Nasal cavity respiratory epithelium epithelial cell of viscerocranial mucosa (primary cell): Measurements from ENCODE around the gene NOTUM. TPM values are rescaled to one million over a fixed set of nuclear protein-coding genes. Genes with fewer than 3 reads are reported as not detected.

Source experiments
- total RNA-seq: library from RNA; depleted of rRNA; stranded (reverse); fragments of >200 nt; gene quantifications from 2 replicates; pipeline ENCODE4 v1.2.3, GENCODE V29; 2014

NOTUM gene
- 0.07 TPM in 1 of 2 replicates, not detected in the other for total RNA-seq

DNA sequence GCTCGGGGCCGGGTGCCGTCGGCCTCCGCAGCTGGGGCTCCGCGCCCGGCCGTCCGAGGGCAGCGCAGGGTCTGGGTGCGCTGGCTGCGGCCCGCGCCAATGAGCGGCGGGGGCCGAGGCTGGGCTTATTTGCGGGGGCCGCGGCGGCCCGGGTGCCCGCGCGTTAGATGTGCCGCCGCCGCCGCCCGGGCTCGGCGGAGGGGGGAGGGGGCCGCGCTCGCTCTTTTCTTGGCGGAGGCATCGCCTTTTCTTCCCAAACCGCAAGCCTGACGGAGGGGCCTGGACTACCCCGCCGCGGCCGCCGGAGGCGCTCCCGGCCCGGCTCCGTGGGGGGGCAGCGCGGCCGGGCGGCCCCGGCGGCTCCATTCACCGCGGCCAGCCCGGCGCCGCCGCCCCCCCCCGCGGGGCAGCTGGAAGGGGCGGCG is at the start of gene NOTUM:
Gene NOTUM, minus strand, starts transcription at position 101 of the 425 bp plus-strand sequence. CDS start 278 bp downstream, outside the sequence.

GRCh38 chr17:81977211-81977808 is 16.3 kb upstream of the NOTUM start, which contains the start of gene ASPSCR1:
ASPSCR1 (plus strand) TSS chr17:81977629; CDS start chr17:81977647, 18 bp downstream.

GRCh38 chr17:81947189-81947588 is 13.8 kb downstream of the NOTUM start, which contains the start of gene MYADML2:
MYADML2 (minus strand) TSS chr17:81947233; CDS start chr17:81941741, 5,492 bp downstream.

DNA sequence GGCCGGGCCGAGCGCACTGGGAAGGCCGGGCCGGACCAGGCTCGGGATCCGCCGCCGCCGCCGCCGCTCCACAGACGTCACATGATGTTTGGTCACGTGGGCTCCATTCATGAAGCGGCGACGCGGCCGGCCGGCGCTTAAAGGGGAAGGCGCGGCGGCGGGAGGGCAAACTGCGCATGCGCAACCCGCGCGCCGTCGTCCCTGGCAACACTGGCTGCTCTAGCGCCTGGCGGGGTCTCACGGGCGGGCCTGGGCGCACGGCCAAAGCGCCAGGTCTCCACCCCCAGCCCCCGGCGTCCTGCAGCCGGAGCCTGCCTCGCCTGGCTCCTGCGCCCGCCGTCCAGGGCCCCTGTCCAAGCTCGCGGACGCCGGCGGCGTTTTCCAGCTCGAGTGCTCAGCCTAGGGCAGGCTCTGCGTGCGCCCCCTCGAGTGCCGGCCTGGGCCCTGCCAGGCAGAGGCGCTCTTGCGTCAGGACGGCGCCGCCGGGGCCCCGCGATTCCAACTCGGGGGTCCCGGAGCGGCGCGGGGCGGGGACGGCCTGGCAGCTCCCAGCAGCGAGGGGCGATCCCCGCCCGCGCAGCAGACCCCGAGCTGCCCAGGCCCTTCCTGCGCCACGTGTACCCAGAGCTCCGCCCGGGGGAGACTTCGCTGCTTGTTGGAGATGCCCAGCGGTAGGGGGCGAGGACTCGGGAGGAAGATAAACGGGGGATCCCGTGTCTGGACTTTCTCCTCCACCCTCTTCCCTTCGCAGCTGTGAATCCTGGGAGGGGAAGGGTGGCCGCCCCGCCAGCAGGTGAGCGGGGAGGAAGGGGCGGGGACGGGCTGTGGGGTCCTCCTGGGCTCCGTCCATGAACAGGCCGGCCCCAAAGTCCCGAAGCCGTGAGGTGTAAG is 33.1 kb downstream of the NOTUM start, which contains the start of gene MAFG:
Gene MAFG, minus strand, starts transcription at position 83 of the 891 bp plus-strand sequence. CDS start 4,550 bp downstream, outside the sequence.

DNA sequence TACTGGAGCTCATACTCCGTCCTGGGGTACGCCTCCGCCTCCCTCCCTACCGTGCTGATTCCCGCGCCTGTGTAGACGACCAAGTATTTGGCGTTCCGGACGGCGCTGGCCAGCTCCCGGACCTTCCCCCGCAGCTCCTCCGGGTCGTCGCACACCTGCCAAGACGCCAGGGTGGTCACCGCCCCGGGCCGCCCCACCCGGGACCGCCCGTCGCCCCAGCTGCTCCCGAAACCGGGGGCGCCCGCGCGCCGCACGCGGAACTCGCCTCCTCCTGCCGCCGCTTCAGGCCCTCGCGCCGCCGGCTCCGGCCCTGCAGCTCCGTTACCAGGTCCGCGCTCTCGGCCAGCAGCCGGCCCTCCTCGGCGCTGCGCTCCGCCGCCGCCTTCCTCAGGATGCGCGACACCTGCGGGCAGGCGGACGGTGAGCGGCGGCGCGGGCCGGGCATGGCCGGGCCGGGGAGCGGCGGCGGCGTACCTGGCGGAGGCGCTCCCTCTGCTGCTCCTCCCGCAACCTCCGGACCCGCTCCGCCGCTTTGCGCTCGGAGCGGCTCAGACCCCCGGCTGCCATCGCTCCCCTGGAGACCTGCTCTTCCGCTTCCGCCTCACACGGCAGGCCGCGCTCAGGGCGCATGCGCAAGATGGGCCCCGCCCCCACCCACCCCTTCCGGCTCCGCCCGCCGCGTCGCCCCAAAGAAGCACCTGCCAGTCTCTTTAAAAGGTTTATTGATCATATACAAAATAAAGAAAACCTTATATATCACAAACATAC is 43.2 kb downstream of the NOTUM start, which contains the start of gene SIRT7:
Gene SIRT7, minus strand, starts transcription at position 612 of the 768 bp plus-strand sequence. Its CDS starts 45 bp downstream, at position 567.

GRCh38 chr17:81911277-81911961 is 49.6 kb downstream of the NOTUM start, which contains the start of gene PCYT2:
PCYT2 (minus strand) TSS chr17:81911399; CDS start chr17:81911355, 44 bp downstream.

Other genes with a start within 250 kb of the NOTUM start
- 14.4 and 24.3 TPM in 2 replicates for gene SLC25A10, start 248.9 kb downstream of the NOTUM start, total RNA-seq
- gene GCGR, start 157.0 kb downstream of the NOTUM start, total RNA-seq = 0.07 TPM in 1 of 2 replicates, not detected in the other
- 23.6 and 23.8 TPM in 2 replicates for gene MCRIP1, start 127.9 kb downstream of the NOTUM start, total RNA-seq
- not detected in 2 replicates for gene PPP1R27, start 126.1 kb downstream of the NOTUM start, total RNA-seq
- gene P4HB, start 100.7 kb downstream of the NOTUM start, total RNA-seq = 966 and 1,211 TPM in 2 replicates
- 67.0 and 138 TPM in 2 replicates for gene ARHGDIA, start 89.8 kb downstream of the NOTUM start, total RNA-seq
- gene ALYREF, start 69.6 kb downstream of the NOTUM start, total RNA-seq = 74.2 and 108 TPM in 2 replicates
- gene ANAPC11, start 69.5 kb downstream of the NOTUM start, total RNA-seq = 90.8 and 154 TPM in 2 replicates
- gene NPB, start 58.9 kb downstream of the NOTUM start, total RNA-seq = under 0.01 and 0.21 TPM in 2 replicates
- 26.7 and 27.9 TPM in 2 replicates for gene PCYT2, start 49.8 kb downstream of the NOTUM start, total RNA-seq
- 34.8 and 44.8 TPM in 2 replicates for gene SIRT7, start 43.0 kb downstream of the NOTUM start, total RNA-seq
- 34.5 and 39.3 TPM in 2 replicates for gene MAFG, start 33.5 kb downstream of the NOTUM start, total RNA-seq
- 128 and 141 TPM in 2 replicates for gene PYCR1, start 23.9 kb downstream of the NOTUM start, total RNA-seq
- not detected in 2 replicates for gene MYADML2, start 14.0 kb downstream of the NOTUM start, total RNA-seq
- gene ASPSCR1, start 16.4 kb upstream of the NOTUM start, total RNA-seq = 18.7 and 21.5 TPM in 2 replicates
- gene CENPX, start 61.7 kb upstream of the NOTUM start, total RNA-seq = 11.7 and 17.8 TPM in 2 replicates
- gene LRRC45, start 62.1 kb upstream of the NOTUM start, total RNA-seq = 2.7 and 7.8 TPM in 2 replicates
- 16.7 and 22.6 TPM in 2 replicates for gene RAC3, start 70.5 kb upstream of the NOTUM start, total RNA-seq
- 40.5 and 110 TPM in 2 replicates for gene DCXR, start 76.5 kb upstream of the NOTUM start, total RNA-seq
- 42.7 and 45.4 TPM in 2 replicates for gene RFNG, start 90.6 kb upstream of the NOTUM start, total RNA-seq
- 75.2 and 84.1 TPM in 2 replicates for gene GPS1, start 90.7 kb upstream of the NOTUM start, total RNA-seq
- gene DUS1L, start 104.6 kb upstream of the NOTUM start, total RNA-seq = 104 and 133 TPM in 2 replicates
- 60.1 and 202 TPM in 2 replicates for gene FASN, start 137.0 kb upstream of the NOTUM start, total RNA-seq